Gastroesophageal sphincter (tissue), 3 donors: ENCODE data around the gene PAFAH2.

Experiments used
- CTCF ChIP-seq, 4 experiments: fragments of 200-600 bp in 2 of 4; fragments of 450-650 bp in 2 of 4; sonication (generic) in 1 of 4; IDR thresholded peaks; one replicate each; pipeline ENCODE4 v1.5.1; 2017 to 2019; ENCODE audit warnings: antibody characterized with exemption in 4 of 4, mild to moderate bottlenecking in 2 of 4, moderate library complexity in 2 of 4
- POLR2A ChIP-seq, 2 donors: fragments of 450-650 bp; IDR thresholded peaks; one replicate each; pipeline ENCODE4 v1.6.1; 2017; ENCODE audit warnings: antibody characterized with exemption in 2 of 2, mild to moderate bottlenecking in 2 of 2, moderate library complexity in 1 of 2
- POLR2AphosphoS5 ChIP-seq: sonication (generic); formaldehyde crosslinking; IDR thresholded peaks from one replicate; pipeline ENCODE4 v1.6.1; 2017; ENCODE audit warnings: antibody characterized with exemption

GRCh38 chr1:26016953-26017545 lies 19.2 kb upstream of the PAFAH2 start:
- no peak for TF ChIP-seq CTCF (IDR thresholded peaks at IDR 0.05)
- TF ChIP-seq POLR2AphosphoS5: no peak
- no peak for TF ChIP-seq POLR2A (IDR thresholded peaks at IDR 0.05)
